CD8-positive, alpha-beta memory T cell (primary cell): ENCODE data around the gene PLXND1. TPM values are rescaled to one million over a fixed set of nuclear protein-coding genes. Genes with fewer than 3 reads are reported as not detected.
"Not testable (repeated sequence)": the region's sequence is repeated elsewhere in the genome, so short reads cannot be mapped to it uniquely, and the experiment has no call there.

Source experiments
- CTCF ChIA-PET: fragments of 350-600 bp; sonication (Branson Sonifier 250); formaldehyde crosslinking; loops from one replicate; lab custom pipeline; 2021; ENCODE audit warnings: antibody characterized with exemption; lab: Charles Lee
- POLR2A ChIA-PET: fragments of 350-600 bp; sonication (Branson Sonifier 250); formaldehyde crosslinking; loops from one replicate; lab custom pipeline; 2021; ENCODE audit warnings: antibody characterized with exemption; lab: Charles Lee
- DNase-seq, 5 donors: peaks; one replicate each; pipeline versions ENCODE4 v3.0.0 to v3.0.0-alpha.2; 2020 to 2022; ENCODE audit warnings: mixed read lengths in 1 of 5
- H3K27ac ChIP-seq: one replicate; pipeline ENCODE4 v1.7.0; 2013; ENCODE audit warnings: low read depth, mild to moderate bottlenecking, low read length, moderate library complexity
- H3K27me3 ChIP-seq: 2 replicates; pipeline ENCODE4 v1.7.0; 2013; ENCODE audit warnings: low read length, mild to moderate bottlenecking; ENCODE audit not compliant: insufficient read depth, poor library complexity, severe bottlenecking
- H3K36me3 ChIP-seq: 2 replicates; pipeline ENCODE4 v1.7.0; 2013; ENCODE audit warnings: mild to moderate bottlenecking, low read length, moderate library complexity; ENCODE audit not compliant: insufficient read depth
- H3K4me1 ChIP-seq: 2 replicates; pipeline ENCODE4 v1.7.0; 2013; ENCODE audit warnings: mild to moderate bottlenecking, low read length, moderate library complexity; ENCODE audit not compliant: insufficient read depth
- H3K4me3 ChIP-seq: 2 replicates; pipeline ENCODE4 v1.7.0; 2013; ENCODE audit warnings: mild to moderate bottlenecking, low read length
- H3K9me3 ChIP-seq: 2 replicates; pipeline ENCODE4 v1.7.0; 2013; ENCODE audit warnings: mild to moderate bottlenecking, low read length
- H3K27ac Mint-ChIP-seq, 8 donors: one replicate each; pipeline ENCODE4 v1.8.0; 2020 to 2021; ENCODE audit warnings: mixed read lengths in 8 of 8, mild to moderate bottlenecking in 6 of 8, inconsistent platforms in 3 of 8, moderate library complexity in 3 of 8
- H3K27me3 Mint-ChIP-seq, 2 donors: one replicate each; pipeline ENCODE4 v1.8.0; 2020 to 2021; ENCODE audit warnings: mixed read lengths in 2 of 2, mild to moderate bottlenecking in 1 of 2, moderate library complexity in 1 of 2
- H3K36me3 Mint-ChIP-seq, 3 donors: one replicate each; pipeline ENCODE4 v1.8.0; 2020 to 2021; ENCODE audit warnings: mixed read lengths in 3 of 3, inconsistent platforms in 1 of 3, mild to moderate bottlenecking in 1 of 3
- H3K4me1 Mint-ChIP-seq, 3 donors: one replicate each; pipeline ENCODE4 v1.8.0; 2020 to 2021; ENCODE audit warnings: mixed read lengths in 3 of 3, inconsistent platforms in 1 of 3, mild to moderate bottlenecking in 1 of 3
- H3K4me3 Mint-ChIP-seq, 7 donors: one replicate each; pipeline ENCODE4 v1.8.0; 2020 to 2021; ENCODE audit warnings: mixed read lengths in 7 of 7, mild to moderate bottlenecking in 6 of 7, moderate library complexity in 4 of 7, inconsistent platforms in 2 of 7
- H3K9me3 Mint-ChIP-seq, 5 donors: one replicate each; pipeline ENCODE4 v1.8.0; 2020 to 2022; ENCODE audit warnings: mixed read lengths in 5 of 5, mild to moderate bottlenecking in 3 of 5, moderate library complexity in 2 of 5, inconsistent platforms in 1 of 5
- polyA plus RNA-seq: library from polyadenylated mRNA; unstranded; fragments of 300-500 nt; fragmentation: Illumina TruSeq; gene quantifications from one replicate; pipeline ENCODE4 v1.2.3, GENCODE V29; 2021
- total RNA-seq, 2 experiments: library from RNA; stranded (reverse); gene quantifications; one replicate each; pipeline ENCODE4 v1.2.3, GENCODE V29; 2021

The PLXND1 gene
- total and polyA plus RNA-seq, 3 experiments from 2014 or later = 12.1 to 17.3 (median 15.2) TPM

GRCh38 chr3:129610794-129611445 lies 4.4 kb upstream of the PLXND1 start:
- H3K36me3 Mint-ChIP-seq, POLR2A ChIA-PET, H3K27me3 ChIP-seq, H3K27ac ChIP-seq, H3K27me3 Mint-ChIP-seq, H3K9me3 Mint-ChIP-seq, CTCF ChIA-PET, H3K4me3 ChIP-seq, H3K36me3 ChIP-seq, H3K27ac Mint-ChIP-seq, H3K9me3 ChIP-seq, DNase-seq, H3K4me1 ChIP-seq: not testable (repeated sequence)
- H3K4me3 Mint-ChIP-seq = peak overlapping the region in 2 of 7 donors; percentile 11 to 69
- peaks cover 13 to 22% (median 13%) of the 10 kb centered on the region in 3 donors for H3K4me1 Mint-ChIP-seq

GRCh38 chr3:129610276-129610675 lies 3.8 kb upstream of the PLXND1 start:
- CTCF ChIA-PET = no interaction called here

GRCh38 chr3:129609591-129610182 lies 3.2 kb upstream of the PLXND1 start:
- peaks cover 0 to 6% (median 0%) of the 10 kb centered on the region in 3 donors for H3K36me3 Mint-ChIP-seq
- no peaks in the 10 kb centered on the region for H3K9me3 Mint-ChIP-seq
- no peaks in the 10 kb centered on the region for H3K9me3 ChIP-seq
- no peaks in the 10 kb centered on the region for H3K36me3 ChIP-seq
- peaks cover 2 to 4% of the 10 kb centered on the region in 2 donors for H3K27me3 Mint-ChIP-seq
- peaks cover 16 to 29% (median 18%) of the 10 kb centered on the region in 3 donors for H3K4me1 Mint-ChIP-seq
- H3K27ac Mint-ChIP-seq = peak overlapping the region in 5 of 8 donors; percentile 19 to 44 (median 40)
- H3K27me3 ChIP-seq = no peaks in the 10 kb centered on the region
- POLR2A ChIA-PET = no interaction called here
- no peak overlapping the region for H3K27ac ChIP-seq
- peaks cover 4% of the 10 kb centered on the region for H3K4me1 ChIP-seq
- no peak for DNase-seq
- peak overlapping the region in 2 of 7 donors; percentile 11 to 58 for H3K4me3 Mint-ChIP-seq
- no peak overlapping the region for H3K4me3 ChIP-seq
- CTCF ChIA-PET = no interaction called here

More at GRCh38 chr3:129610276-129610675, 3.8 kb upstream of the PLXND1 start:
- H3K36me3 Mint-ChIP-seq = peaks cover 0 to 6% (median 0%) of the 10 kb centered on the region in 3 donors
- Histone ChIP-seq H3K27me3 (no peaks in the 10 kb centered on the region), H3K27ac (no peak overlapping the region), H3K9me3 (no peaks in the 10 kb centered on the region), H3K4me3 (no peak overlapping the region), H3K4me1 (peaks cover 4% of the 10 kb centered on the region), H3K36me3 (no peaks in the 10 kb centered on the region)
- DNase-seq = no peak
- H3K27ac Mint-ChIP-seq = no peak overlapping the region
- H3K9me3 Mint-ChIP-seq = no peaks in the 10 kb centered on the region
- POLR2A ChIA-PET = no interaction called here
- no peak overlapping the region for H3K4me3 Mint-ChIP-seq
- H3K4me1 Mint-ChIP-seq = peaks cover 16 to 26% (median 18%) of the 10 kb centered on the region in 3 donors
- peaks cover 2 to 4% of the 10 kb centered on the region in 2 donors for H3K27me3 Mint-ChIP-seq

- peaks cover 0 to 6% (median 0%) of the 10 kb centered on the region in 3 donors for H3K36me3 Mint-ChIP-seq
- Histone ChIP-seq H3K36me3 (no peaks in the 10 kb centered on the region), H3K4me3 (no peak overlapping the region), H3K9me3 (no peaks in the 10 kb centered on the region), H3K27me3 (no peaks in the 10 kb centered on the region), H3K27ac (no peak overlapping the region), H3K4me1 (peaks cover 4% of the 10 kb centered on the region)
- peak overlapping the region in 6 of 8 donors; percentile 19 to 44 (median 37) for H3K27ac Mint-ChIP-seq
- ChIA-PET POLR2A (interaction anchor here (1.4 kb wide), 1 partner anchor 16 kb away, joined by 3 read pairs; no protein-coding TSS in a partner anchor), CTCF (interaction anchor here (1.1 to 1.8 kb wide), 3 partner anchors 12 to 119 kb away, joined by 3 to 6 read pairs (median 5); no protein-coding TSS in a partner anchor)
- peaks cover 2 to 4% of the 10 kb centered on the region in 2 donors for H3K27me3 Mint-ChIP-seq
- DNase-seq = no peak
- no peaks in the 10 kb centered on the region for H3K9me3 Mint-ChIP-seq
- H3K4me1 Mint-ChIP-seq = peaks cover 20 to 36% (median 23%) of the 10 kb centered on the region in 3 donors
- H3K4me3 Mint-ChIP-seq = peak overlapping the region; percentile 10 to 85 (median 63)
These were observed 2.6 kb upstream of the PLXND1 start for GRCh38 chr3:129608936-129609590.

- H3K4me1 Mint-ChIP-seq = peaks cover 25 to 43% (median 27%) of the 10 kb centered on the region in 3 donors
- H3K4me1 ChIP-seq = peaks cover 4% of the 10 kb centered on the region
- peaks cover 2 to 4% of the 10 kb centered on the region in 2 donors for H3K27me3 Mint-ChIP-seq
- no peaks in the 10 kb centered on the region for H3K27me3 ChIP-seq
- H3K9me3 ChIP-seq = no peaks in the 10 kb centered on the region
- ChIA-PET CTCF (interaction anchor here (1.1 to 1.8 kb wide), 3 partner anchors 12 to 118 kb away, joined by 3 to 6 read pairs (median 5); no protein-coding TSS in a partner anchor), POLR2A (interaction anchor here (0.5 to 1.4 kb wide), 2 partner anchors 15 to 30 kb away, joined by 3 read pairs; no protein-coding TSS in a partner anchor)
- DNase-seq = no peak
- H3K27ac Mint-ChIP-seq = peak overlapping the region in 5 of 8 donors; percentile 13 to 93 (median 85)
- no peaks in the 10 kb centered on the region for H3K36me3 ChIP-seq
- peaks cover 0 to 8% (median 0%) of the 10 kb centered on the region in 3 donors for H3K36me3 Mint-ChIP-seq
- H3K4me3 Mint-ChIP-seq = peak overlapping the region; percentile 32 to 91 (median 65)
- no peaks in the 10 kb centered on the region for H3K9me3 Mint-ChIP-seq
- H3K27ac ChIP-seq = no peak overlapping the region
- no peak overlapping the region for H3K4me3 ChIP-seq
These were observed 1.8 kb upstream of the PLXND1 start for GRCh38 chr3:129608087-129608935.

- H3K4me1 ChIP-seq = peaks cover 4% of the 10 kb centered on the region
- peak overlapping the region; percentile 34 for H3K4me3 ChIP-seq
- no peaks in the 10 kb centered on the region for H3K9me3 ChIP-seq
- no peaks in the 10 kb centered on the region for H3K27me3 ChIP-seq
- peaks cover 29 to 48% (median 29%) of the 10 kb centered on the region in 3 donors for H3K4me1 Mint-ChIP-seq
- DNase-seq = no peak
- H3K4me3 Mint-ChIP-seq = peak overlapping the region; percentile 82 to 96 (median 91)
- no peaks in the 10 kb centered on the region for H3K9me3 Mint-ChIP-seq
- peak overlapping the region; percentile 24 for H3K27ac ChIP-seq
- CTCF ChIA-PET = interaction anchor here (0.7 to 3.1 kb wide), 4 partner anchors 30 to 117 kb away, joined by 3 to 21 read pairs (median 6); no protein-coding TSS in a partner anchor
- peaks cover 3 to 4% of the 10 kb centered on the region in 2 donors for H3K27me3 Mint-ChIP-seq
- POLR2A ChIA-PET = interaction anchor here (0.6 kb wide), 2 partner anchors 15 to 30 kb away, joined by 3 to 4 read pairs; no protein-coding TSS in a partner anchor
- H3K27ac Mint-ChIP-seq = peak overlapping the region in 7 of 8 donors; percentile 17 to 96 (median 91)
- peaks cover 0 to 8% (median 0%) of the 10 kb centered on the region in 3 donors for H3K36me3 Mint-ChIP-seq
- H3K36me3 ChIP-seq = no peaks in the 10 kb centered on the region
These were observed 1.1 kb upstream of the PLXND1 start for GRCh38 chr3:129607391-129608068.
